GM23338 (cell line): Measurements from ENCODE around the gene EMID1. TPM values are rescaled to one million over a fixed set of nuclear protein-coding genes. Genes with fewer than 3 reads are reported as not detected.

ENCODE experiments used
- ATAC-seq: fragments of 200-7000 bp; cut with Tn5 transposase; 3 replicates; pipeline ENCODE4 v1.9.1; 2020
- DNase-seq: peaks from one replicate; pipeline ENCODE4 v3.0.0-alpha.2; 2015; ENCODE audit warnings: low spot score
- H2AFZ ChIP-seq: fragments of 200-600 bp; sonication (generic); 2 replicates; pipeline ENCODE4 v1.8.0; 2016; ENCODE audit warnings: antibody characterized with exemption, mild to moderate bottlenecking, moderate library complexity
- H3F3A ChIP-seq: fragments of 200-600 bp; sonication (generic); replicated peaks from 2 replicates; pipeline ENCODE4 v1.8.0; 2017; ENCODE audit warnings: antibody characterized with exemption, mixed run types, low read depth
- H3K27ac ChIP-seq: fragments of 200-600 bp; sonication (generic); 2 replicates; pipeline ENCODE4 v1.6.1; 2016; ENCODE audit warnings: low read depth
- H3K27me3 ChIP-seq: fragments of 200-600 bp; sonication (generic); 2 replicates; pipeline ENCODE4 v1.8.0; 2016; ENCODE audit warnings: mild to moderate bottlenecking, mixed run types, moderate library complexity; ENCODE audit not compliant: insufficient read depth
- H3K36me3 ChIP-seq: fragments of 200-600 bp; sonication (generic); 2 replicates; pipeline ENCODE4 v1.8.0; 2016; ENCODE audit warnings: mild to moderate bottlenecking; ENCODE audit not compliant: insufficient read depth
- H3K4me1 ChIP-seq: fragments of 200-600 bp; sonication (generic); 2 replicates; pipeline ENCODE4 v1.8.0; 2016; ENCODE audit warnings: mild to moderate bottlenecking, moderate library complexity; ENCODE audit not compliant: insufficient read depth
- H3K4me2 ChIP-seq: fragments of 200-600 bp; sonication (generic); 2 replicates; pipeline ENCODE4 v1.7.1; 2017; ENCODE audit warnings: mixed run types
- H3K4me3 ChIP-seq: fragments of 200-600 bp; sonication (generic); 2 replicates; pipeline ENCODE4 v1.6.1; 2016; ENCODE audit warnings: mixed run types
- H3K79me2 ChIP-seq: fragments of 200-600 bp; sonication (generic); replicated peaks from 2 replicates; pipeline ENCODE4 v1.8.0; 2017; ENCODE audit warnings: mild to moderate bottlenecking; ENCODE audit not compliant: insufficient read depth
- H3K9me2 ChIP-seq: fragments of 200-600 bp; sonication (generic); 2 replicates; pipeline ENCODE4 v1.8.0; 2017; ENCODE audit not compliant: insufficient read depth
- H4K20me1 ChIP-seq: fragments of 200-600 bp; sonication (generic); replicated peaks from 2 replicates; pipeline ENCODE4 v1.8.0; 2017; ENCODE audit warnings: mild to moderate bottlenecking; ENCODE audit not compliant: insufficient read depth
- H3K27ac Mint-ChIP-seq: 2 replicates; pipeline ENCODE4 v1.8.0; 2020; ENCODE audit warnings: inconsistent platforms, mild to moderate bottlenecking, moderate library complexity, mixed read lengths
- H3K27me3 Mint-ChIP-seq: 3 replicates; pipeline ENCODE4 v1.8.0; 2022; ENCODE audit warnings: low read depth, mild to moderate bottlenecking, moderate library complexity, mixed read lengths, inconsistent platforms; ENCODE audit not compliant: insufficient read depth, poor library complexity
- H3K36me3 Mint-ChIP-seq: 3 replicates; pipeline ENCODE4 v1.8.0; 2021; ENCODE audit warnings: low read depth, mild to moderate bottlenecking, inconsistent platforms, moderate library complexity, mixed read lengths
- H3K4me1 Mint-ChIP-seq: 3 replicates; pipeline ENCODE4 v1.8.0; 2020; ENCODE audit warnings: mild to moderate bottlenecking, inconsistent platforms, mixed read lengths
- H3K4me3 Mint-ChIP-seq: 3 replicates; pipeline ENCODE4 v1.8.0; 2021; ENCODE audit warnings: moderate library complexity, mild to moderate bottlenecking, inconsistent platforms, mixed read lengths
- H3K9me3 Mint-ChIP-seq: 3 replicates; pipeline ENCODE4 v1.8.0; 2020; ENCODE audit warnings: moderate library complexity, mild to moderate bottlenecking, inconsistent platforms, mixed read lengths
- CREB1 ChIP-seq: fragments of 250-450 bp; sonication (Bioruptor Pico); IDR thresholded peaks from 2 replicates; pipeline ENCODE4 v1.5.0; 2020; ENCODE audit warnings: low read depth, mild to moderate bottlenecking, moderate library complexity
- EZH2 ChIP-seq: fragments of 200-600 bp; sonication (generic); IDR thresholded peaks from one replicate; pipeline ENCODE4 v1.8.0; 2017; ENCODE audit warnings: antibody characterized with exemption, mild to moderate bottlenecking, low read depth; ENCODE audit not compliant: unreplicated experiment
- EZH2phosphoT487 ChIP-seq: fragments of 200-600 bp; sonication (generic); IDR thresholded peaks from one replicate; pipeline ENCODE4 v1.8.1; 2018; ENCODE audit warnings: antibody characterized with exemption; ENCODE audit not compliant: unreplicated experiment
- JUNB ChIP-seq: IDR thresholded peaks from one replicate; pipeline ENCODE4 v1.6.1; 2016; ENCODE audit warnings: antibody characterized with exemption; ENCODE audit not compliant: unreplicated experiment
- NANOG ChIP-seq: IDR thresholded peaks from 2 replicates; pipeline ENCODE4 v1.6.1; 2016; ENCODE audit warnings: antibody characterized with exemption, borderline replicate concordance
- POLR2AphosphoS5 ChIP-seq: IDR thresholded peaks from 2 replicates; pipeline ENCODE4 v1.6.1; 2016; ENCODE audit warnings: antibody characterized with exemption, low read depth
- STAT1 ChIP-seq: IDR thresholded peaks from one replicate; pipeline ENCODE4 v1.6.1; 2016; ENCODE audit warnings: antibody characterized with exemption; ENCODE audit not compliant: unreplicated experiment
- ZNF114 ChIP-seq: fragments of 250-450 bp; sonication (Bioruptor Pico); IDR thresholded peaks from 2 replicates; pipeline ENCODE4 v1.5.0; 2020; ENCODE audit warnings: mild to moderate bottlenecking, moderate library complexity
- ZNF331 ChIP-seq: fragments of 250-450 bp; sonication (Bioruptor Pico); IDR thresholded peaks from 2 replicates; pipeline ENCODE4 v1.5.0; 2020; ENCODE audit warnings: low read depth, mild to moderate bottlenecking, moderate library complexity
- polyA plus RNA-seq: library from polyadenylated mRNA; unstranded; fragments of >200 nt; fragmentation: Nextera tagmentation; extraction: Ambion mirVana; gene quantifications from 2 replicates; pipeline ENCODE4 v1.2.1, GENCODE V29; 2016
- total RNA-seq: library from RNA; depleted of rRNA; stranded (reverse); fragments of >200 nt; shearing (Covaris generic); gene quantifications from 2 replicates; pipeline ENCODE4 v1.2.3, GENCODE V29; 2014
- TF ChIP-seq, protein P1 (sequence below): IDR thresholded peaks from one replicate; pipeline ENCODE4 v1.6.1; 2018; ENCODE audit warnings: antibody characterized with exemption; ENCODE audit not compliant: unreplicated experiment
- TF ChIP-seq, protein P2 (sequence below): fragments of 250-450 bp; sonication (Bioruptor Pico); IDR thresholded peaks from 2 replicates; pipeline ENCODE4 v1.5.0; 2020; ENCODE audit warnings: mild to moderate bottlenecking, moderate library complexity
- TF ChIP-seq, protein P3 (sequence below), 2 experiments: fragments of 200-600 bp in 1 of 2; sonication (generic) in 1 of 2; conservative IDR thresholded peaks; 2 replicates each; pipeline versions ENCODE4 v1.5.1 to v1.6.1; 2016 to 2017; ENCODE audit warnings: antibody characterized with exemption in 2 of 2, low read depth in 2 of 2, mild to moderate bottlenecking in 2 of 2, moderate library complexity in 1 of 2
- TF ChIP-seq, protein P4 (sequence below): IDR thresholded peaks from 2 replicates; pipeline ENCODE4 v1.6.1; 2016; ENCODE audit warnings: antibody characterized with exemption

EMID1 gene
- total and polyA plus RNA-seq, 2 experiments from 2014 or later = 3.0 to 13.4 TPM

DNA sequence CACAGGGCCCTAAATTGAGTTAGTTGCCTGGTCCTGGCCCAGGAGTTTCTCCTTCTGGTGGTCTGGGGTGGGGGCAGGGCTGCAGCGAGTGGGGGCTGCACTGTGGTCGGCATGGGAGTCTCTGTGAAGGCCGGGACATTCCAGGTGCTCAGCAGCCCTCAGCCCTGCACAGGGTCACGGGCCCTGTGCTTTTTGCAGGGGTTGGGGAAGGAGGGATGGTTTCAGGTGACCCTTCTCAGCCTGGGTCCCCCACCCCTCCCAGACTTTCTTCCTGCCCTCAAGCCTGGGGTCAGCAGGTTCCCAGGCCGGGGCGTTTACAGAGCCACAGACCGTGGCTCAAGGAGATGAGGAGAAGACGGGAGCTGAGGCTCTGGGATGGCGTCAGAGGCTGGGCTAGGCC, 7.8 kb downstream of the EMID1 start:
- H3K27me3 Mint-ChIP-seq = peaks cover 17% of the 10 kb centered on the region
- ATAC-seq = no peak
- no peaks in the 10 kb centered on the region for H3K36me3 ChIP-seq

More for the DNA sequence above, 7.8 kb downstream of the EMID1 start:
- Mint-ChIP-seq H3K36me3 (no peaks in the 10 kb centered on the region; the same call in 2 of the 3 replicates), H3K4me3 (no peak overlapping the region), H3K9me3 (no peaks in the 10 kb centered on the region), H3K4me1 (peaks cover 23% of the 10 kb centered on the region), H3K27ac (no peak overlapping the region)
- Histone ChIP-seq H3F3A (no peaks in the 10 kb centered on the region), H3K4me1 (no peaks in the 10 kb centered on the region; the same call in 1 of the 2 replicates), H3K79me2 (no peaks in the 10 kb centered on the region), H3K27me3 (no peaks in the 10 kb centered on the region), H2AFZ (no peak overlapping the region), H3K9me2 (no peaks in the 10 kb centered on the region), H3K27ac (no peak overlapping the region), H4K20me1 (no peaks in the 10 kb centered on the region; the same call in 1 of the 2 replicates), H3K4me3 (no peak overlapping the region), H3K4me2 (no peak overlapping the region)
- DNase-seq = no peak
- TF ChIP-seq, protein P1, sequence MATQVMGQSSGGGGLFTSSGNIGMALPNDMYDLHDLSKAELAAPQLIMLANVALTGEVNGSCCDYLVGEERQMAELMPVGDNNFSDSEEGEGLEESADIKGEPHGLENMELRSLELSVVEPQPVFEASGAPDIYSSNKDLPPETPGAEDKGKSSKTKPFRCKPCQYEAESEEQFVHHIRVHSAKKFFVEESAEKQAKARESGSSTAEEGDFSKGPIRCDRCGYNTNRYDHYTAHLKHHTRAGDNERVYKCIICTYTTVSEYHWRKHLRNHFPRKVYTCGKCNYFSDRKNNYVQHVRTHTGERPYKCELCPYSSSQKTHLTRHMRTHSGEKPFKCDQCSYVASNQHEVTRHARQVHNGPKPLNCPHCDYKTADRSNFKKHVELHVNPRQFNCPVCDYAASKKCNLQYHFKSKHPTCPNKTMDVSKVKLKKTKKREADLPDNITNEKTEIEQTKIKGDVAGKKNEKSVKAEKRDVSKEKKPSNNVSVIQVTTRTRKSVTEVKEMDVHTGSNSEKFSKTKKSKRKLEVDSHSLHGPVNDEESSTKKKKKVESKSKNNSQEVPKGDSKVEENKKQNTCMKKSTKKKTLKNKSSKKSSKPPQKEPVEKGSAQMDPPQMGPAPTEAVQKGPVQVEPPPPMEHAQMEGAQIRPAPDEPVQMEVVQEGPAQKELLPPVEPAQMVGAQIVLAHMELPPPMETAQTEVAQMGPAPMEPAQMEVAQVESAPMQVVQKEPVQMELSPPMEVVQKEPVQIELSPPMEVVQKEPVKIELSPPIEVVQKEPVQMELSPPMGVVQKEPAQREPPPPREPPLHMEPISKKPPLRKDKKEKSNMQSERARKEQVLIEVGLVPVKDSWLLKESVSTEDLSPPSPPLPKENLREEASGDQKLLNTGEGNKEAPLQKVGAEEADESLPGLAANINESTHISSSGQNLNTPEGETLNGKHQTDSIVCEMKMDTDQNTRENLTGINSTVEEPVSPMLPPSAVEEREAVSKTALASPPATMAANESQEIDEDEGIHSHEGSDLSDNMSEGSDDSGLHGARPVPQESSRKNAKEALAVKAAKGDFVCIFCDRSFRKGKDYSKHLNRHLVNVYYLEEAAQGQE = no peak
- TF ChIP-seq, protein P2, sequence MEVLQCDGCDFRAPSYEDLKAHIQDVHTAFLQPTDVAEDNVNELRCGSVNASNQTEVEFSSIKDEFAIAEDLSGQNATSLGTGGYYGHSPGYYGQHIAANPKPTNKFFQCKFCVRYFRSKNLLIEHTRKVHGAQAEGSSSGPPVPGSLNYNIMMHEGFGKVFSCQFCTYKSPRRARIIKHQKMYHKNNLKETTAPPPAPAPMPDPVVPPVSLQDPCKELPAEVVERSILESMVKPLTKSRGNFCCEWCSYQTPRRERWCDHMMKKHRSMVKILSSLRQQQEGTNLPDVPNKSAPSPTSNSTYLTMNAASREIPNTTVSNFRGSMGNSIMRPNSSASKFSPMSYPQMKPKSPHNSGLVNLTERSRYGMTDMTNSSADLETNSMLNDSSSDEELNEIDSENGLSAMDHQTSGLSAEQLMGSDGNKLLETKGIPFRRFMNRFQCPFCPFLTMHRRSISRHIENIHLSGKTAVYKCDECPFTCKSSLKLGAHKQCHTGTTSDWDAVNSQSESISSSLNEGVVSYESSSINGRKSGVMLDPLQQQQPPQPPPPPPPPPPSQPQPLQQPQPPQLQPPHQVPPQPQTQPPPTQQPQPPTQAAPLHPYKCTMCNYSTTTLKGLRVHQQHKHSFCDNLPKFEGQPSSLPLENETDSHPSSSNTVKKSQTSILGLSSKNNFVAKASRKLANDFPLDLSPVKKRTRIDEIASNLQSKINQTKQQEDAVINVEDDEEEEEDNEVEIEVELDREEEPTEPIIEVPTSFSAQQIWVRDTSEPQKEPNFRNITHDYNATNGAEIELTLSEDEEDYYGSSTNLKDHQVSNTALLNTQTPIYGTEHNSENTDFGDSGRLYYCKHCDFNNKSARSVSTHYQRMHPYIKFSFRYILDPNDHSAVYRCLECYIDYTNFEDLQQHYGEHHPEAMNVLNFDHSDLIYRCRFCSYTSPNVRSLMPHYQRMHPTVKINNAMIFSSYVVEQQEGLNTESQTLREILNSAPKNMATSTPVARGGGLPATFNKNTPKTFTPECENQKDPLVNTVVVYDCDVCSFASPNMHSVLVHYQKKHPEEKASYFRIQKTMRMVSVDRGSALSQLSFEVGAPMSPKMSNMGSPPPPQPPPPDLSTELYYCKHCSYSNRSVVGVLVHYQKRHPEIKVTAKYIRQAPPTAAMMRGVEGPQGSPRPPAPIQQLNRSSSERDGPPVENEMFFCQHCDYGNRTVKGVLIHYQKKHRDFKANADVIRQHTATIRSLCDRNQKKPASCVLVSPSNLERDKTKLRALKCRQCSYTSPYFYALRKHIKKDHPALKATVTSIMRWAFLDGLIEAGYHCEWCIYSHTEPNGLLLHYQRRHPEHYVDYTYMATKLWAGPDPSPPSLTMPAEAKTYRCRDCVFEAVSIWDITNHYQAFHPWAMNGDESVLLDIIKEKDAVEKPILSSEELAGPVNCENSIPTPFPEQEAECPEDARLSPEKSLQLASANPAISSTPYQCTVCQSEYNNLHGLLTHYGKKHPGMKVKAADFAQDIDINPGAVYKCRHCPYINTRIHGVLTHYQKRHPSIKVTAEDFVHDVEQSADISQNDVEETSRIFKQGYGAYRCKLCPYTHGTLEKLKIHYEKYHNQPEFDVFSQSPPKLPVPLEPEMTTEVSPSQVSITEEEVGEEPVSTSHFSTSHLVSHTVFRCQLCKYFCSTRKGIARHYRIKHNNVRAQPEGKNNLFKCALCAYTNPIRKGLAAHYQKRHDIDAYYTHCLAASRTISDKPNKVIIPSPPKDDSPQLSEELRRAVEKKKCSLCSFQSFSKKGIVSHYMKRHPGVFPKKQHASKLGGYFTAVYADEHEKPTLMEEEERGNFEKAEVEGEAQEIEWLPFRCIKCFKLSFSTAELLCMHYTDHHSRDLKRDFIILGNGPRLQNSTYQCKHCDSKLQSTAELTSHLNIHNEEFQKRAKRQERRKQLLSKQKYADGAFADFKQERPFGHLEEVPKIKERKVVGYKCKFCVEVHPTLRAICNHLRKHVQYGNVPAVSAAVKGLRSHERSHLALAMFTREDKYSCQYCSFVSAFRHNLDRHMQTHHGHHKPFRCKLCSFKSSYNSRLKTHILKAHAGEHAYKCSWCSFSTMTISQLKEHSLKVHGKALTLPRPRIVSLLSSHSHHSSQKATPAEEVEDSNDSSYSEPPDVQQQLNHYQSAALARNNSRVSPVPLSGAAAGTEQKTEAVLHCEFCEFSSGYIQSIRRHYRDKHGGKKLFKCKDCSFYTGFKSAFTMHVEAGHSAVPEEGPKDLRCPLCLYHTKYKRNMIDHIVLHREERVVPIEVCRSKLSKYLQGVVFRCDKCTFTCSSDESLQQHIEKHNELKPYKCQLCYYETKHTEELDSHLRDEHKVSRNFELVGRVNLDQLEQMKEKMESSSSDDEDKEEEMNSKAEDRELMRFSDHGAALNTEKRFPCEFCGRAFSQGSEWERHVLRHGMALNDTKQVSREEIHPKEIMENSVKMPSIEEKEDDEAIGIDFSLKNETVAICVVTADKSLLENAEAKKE = no peak
- TF ChIP-seq ZNF114 (CRISPR knock-in tag) = no peak
- TF ChIP-seq, protein P3, sequence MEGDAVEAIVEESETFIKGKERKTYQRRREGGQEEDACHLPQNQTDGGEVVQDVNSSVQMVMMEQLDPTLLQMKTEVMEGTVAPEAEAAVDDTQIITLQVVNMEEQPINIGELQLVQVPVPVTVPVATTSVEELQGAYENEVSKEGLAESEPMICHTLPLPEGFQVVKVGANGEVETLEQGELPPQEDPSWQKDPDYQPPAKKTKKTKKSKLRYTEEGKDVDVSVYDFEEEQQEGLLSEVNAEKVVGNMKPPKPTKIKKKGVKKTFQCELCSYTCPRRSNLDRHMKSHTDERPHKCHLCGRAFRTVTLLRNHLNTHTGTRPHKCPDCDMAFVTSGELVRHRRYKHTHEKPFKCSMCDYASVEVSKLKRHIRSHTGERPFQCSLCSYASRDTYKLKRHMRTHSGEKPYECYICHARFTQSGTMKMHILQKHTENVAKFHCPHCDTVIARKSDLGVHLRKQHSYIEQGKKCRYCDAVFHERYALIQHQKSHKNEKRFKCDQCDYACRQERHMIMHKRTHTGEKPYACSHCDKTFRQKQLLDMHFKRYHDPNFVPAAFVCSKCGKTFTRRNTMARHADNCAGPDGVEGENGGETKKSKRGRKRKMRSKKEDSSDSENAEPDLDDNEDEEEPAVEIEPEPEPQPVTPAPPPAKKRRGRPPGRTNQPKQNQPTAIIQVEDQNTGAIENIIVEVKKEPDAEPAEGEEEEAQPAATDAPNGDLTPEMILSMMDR (conservative IDR thresholded peaks at IDR 0.05; ENCODE audit: low read depth in 2 of 2) = no peak
- no peak for TF ChIP-seq EZH2
- TF ChIP-seq JUNB = no peak
- TF ChIP-seq ZNF331 (CRISPR knock-in tag) = no peak
- no peak for TF ChIP-seq EZH2phosphoT487
- TF ChIP-seq STAT1 = no peak
- TF ChIP-seq, protein P4, sequence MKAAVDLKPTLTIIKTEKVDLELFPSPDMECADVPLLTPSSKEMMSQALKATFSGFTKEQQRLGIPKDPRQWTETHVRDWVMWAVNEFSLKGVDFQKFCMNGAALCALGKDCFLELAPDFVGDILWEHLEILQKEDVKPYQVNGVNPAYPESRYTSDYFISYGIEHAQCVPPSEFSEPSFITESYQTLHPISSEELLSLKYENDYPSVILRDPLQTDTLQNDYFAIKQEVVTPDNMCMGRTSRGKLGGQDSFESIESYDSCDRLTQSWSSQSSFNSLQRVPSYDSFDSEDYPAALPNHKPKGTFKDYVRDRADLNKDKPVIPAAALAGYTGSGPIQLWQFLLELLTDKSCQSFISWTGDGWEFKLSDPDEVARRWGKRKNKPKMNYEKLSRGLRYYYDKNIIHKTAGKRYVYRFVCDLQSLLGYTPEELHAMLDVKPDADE = no peak
- no peak for TF ChIP-seq CREB1 (CRISPR knock-in tag)
- TF ChIP-seq POLR2AphosphoS5 = no peak
- TF ChIP-seq NANOG = no peak
